NCI-H2227 (cell line): Measurements from ENCODE around the gene CDKAL1.
"Not testable (repeated sequence)": the region's sequence is repeated elsewhere in the genome, so short reads cannot be mapped to it uniquely, and the experiment has no call there.

Experiments used
- DNase-seq: peaks from one replicate; lab custom pipeline; 2025; ENCODE audit not compliant: unreplicated experiment; lab: John Stamatoyannopoulos, UW

Gene CDKAL1

GRCh38 chr6:20706238-20706938 lies 172.1 kb downstream of the CDKAL1 start:
- no peak for DNase-seq

DNA sequence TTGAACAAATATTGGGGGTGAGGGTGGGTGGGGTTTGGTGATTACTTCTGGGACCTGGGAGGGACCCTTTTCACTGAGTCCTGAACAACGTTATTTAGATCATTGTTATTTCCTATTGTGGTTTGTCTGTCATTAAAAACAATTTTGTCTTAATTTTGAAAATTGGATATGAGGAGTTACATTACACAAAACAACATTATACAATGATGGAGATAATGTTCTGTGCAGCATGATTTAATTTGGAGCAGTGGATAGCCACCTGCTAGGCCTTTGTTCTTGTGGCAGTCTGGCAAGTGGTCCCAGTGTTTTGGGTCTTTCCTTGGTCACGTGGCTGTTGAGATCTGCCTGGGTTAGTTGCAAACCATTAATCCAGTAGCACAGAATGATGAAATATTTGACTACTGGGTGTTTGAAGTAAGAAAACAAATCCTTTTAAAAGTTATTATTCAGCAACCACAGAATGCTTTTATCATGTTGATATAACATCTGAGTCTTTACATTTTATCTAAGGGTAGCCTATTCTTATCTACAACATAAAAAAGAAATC lies 172.8 kb downstream of the CDKAL1 start:
- peak; percentile 78 for DNase-seq

- DNase-seq, result no peak
These were observed 173.6 kb downstream of the CDKAL1 start for GRCh38 chr6:20707870-20708269.

DNA sequence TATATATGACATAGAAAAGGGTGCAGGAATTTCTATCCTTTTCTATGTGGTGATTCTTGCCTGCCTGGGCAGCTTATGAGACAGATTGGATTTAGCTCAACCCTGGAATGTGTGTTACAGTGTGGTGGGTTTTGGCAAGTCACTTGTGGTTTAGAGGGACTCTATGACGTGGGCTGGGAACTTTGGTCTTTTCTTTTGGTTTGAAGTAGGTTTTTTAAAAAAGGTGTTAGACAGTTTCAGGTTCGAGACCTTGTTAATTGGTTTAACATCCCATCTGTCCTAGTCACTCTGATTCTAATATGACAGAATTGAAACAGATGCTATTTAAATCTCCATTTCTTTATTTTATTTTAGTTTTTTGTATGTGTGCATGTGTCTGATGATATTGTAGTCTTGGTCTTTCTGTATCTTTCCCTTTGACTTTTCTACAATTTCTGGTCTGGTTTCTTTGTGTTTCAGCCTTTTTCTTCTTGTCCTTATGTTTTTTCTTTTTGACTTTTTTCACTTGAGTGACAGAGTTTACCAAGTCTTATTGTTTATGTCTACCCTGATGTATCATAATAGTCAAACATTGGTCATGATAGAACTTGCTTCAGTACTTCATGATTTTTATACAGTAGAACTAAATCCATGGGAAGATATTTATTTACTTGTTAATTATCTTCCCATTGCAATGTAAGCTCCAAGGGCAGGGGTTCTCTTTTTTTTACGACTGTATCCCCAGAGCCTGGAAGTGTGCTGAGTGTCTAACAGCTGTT lies 174.3 kb downstream of the CDKAL1 start:
- DNase-seq, result no peak

DNA sequence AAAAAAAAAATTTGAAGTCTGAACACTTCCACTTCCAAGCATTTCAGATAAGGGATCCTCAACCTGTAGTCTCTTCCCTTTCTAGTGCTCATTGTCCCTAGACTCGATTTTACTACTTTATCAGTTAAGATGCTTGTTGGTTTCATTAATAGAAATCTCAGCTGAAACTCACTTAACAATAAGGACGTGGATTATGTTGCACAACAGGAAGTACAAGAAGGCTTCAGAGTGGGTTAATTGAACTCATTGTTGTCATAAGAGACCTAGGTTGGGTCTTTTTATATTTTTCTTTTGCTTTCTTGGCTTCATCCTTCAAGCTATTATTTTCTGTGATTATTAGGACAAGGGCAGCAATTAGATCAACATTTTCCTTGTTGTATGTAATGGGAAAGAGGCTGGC lies 175.2 kb downstream of the CDKAL1 start:
- DNase-seq, result peak; percentile 40

DNA sequence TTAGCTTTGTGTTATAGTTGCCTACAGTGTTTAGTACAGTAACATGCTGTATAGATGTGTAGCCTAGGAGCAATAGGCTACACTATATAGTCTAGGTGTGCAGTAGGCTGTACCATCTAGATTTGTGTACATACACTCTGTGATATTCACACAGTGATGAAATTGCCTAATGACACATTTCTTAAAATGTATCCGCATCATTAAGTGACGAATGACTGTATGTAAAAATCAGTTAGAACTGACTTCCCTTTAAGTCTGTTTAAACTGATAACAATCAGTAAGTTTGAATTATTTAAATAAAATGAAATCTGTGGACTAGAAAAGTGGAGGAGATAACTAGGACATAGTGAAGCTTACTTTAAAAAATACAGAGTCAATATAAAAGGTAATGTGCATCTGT lies 176.1 kb downstream of the CDKAL1 start:
- DNase-seq, result no peak

- no peak for DNase-seq
These were observed 177.3 kb downstream of the CDKAL1 start for GRCh38 chr6:20711518-20711917.

GRCh38 chr6:20712011-20712410 lies 177.8 kb downstream of the CDKAL1 start:
- DNase-seq, result no peak

DNA sequence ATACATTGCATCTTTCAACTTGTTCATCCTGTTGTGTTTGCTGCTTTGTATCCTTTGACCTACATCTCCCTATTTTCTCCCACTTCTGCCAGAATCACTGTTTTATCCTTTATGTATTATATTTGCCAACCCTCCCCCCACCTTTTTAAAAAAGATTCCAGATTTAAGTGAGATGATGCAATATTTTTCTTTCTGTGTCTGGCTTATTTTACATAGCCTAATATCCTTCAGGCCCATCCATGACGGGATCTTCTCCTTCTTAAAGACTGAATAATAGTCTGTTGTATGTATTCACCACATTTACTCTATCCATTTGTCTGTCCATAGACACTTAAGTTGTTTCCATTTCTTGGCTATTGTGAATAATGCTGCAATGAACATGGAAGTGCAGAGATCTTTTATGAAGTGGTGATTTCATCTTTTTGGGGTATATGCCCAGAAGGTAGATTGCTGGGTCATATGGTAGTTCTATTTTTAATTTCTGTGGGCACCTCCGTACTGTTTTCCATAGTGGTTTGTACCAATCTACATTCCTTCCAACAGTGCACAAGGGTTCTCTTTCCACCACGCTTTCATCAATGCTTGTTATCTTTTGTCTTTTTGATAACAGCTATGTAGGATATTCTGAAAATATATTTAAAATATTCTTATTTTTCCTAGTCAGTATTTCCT lies 181.0 kb downstream of the CDKAL1 start:
- no peak for DNase-seq

- no peak for DNase-seq
These were observed 182.6 kb downstream of the CDKAL1 start for GRCh38 chr6:20716865-20717264.

DNA sequence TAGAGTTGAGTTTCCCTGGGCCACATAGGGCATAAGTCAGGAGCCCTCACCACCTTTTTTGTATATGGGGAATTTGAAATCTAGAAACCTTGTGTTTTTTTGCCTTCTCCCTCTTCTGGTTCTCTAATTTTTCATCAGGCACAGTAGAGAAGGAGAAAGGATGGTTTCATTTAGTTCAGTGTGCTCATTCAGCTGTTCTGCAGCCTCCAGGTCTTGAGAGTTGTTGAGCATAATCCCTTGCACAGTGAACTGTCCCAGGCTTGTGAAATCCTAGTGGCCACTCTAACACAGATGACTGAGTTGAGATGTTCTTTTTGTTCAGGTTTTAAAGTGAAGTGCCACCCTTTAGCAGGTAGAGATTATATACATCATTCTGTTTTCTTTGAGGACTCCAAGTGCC lies 183.5 kb downstream of the CDKAL1 start:
- no peak for DNase-seq

GRCh38 chr6:20718705-20719653 lies 184.7 kb downstream of the CDKAL1 start:
- DNase-seq, result no peak

- DNase-seq, result no peak
These were observed 185.7 kb downstream of the CDKAL1 start for GRCh38 chr6:20719980-20720379.

GRCh38 chr6:20721121-20721520 lies 186.9 kb downstream of the CDKAL1 start:
- DNase-seq, result not testable (repeated sequence)

DNA sequence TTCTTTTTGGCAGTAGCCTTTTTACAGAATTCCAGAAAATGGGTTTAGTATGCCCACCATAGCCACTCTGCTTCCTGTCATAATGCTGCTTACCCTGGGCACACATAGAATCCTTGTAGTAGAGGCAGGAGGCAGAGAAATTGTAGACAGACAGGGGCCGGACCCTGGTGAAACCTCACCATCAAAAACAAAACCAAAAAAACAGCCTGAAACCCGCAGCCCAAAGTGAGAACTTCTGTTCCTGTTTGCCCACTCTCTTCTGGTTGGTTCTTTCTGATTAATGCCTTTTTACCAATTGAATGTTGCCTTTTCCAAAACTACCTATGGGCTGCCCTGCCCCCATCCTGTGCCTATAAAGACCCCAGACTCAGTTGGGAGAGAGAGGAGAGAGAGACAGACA lies 188.2 kb downstream of the CDKAL1 start:
- DNase-seq, result no peak

- DNase-seq, result no peak
These were observed 189.0 kb downstream of the CDKAL1 start for GRCh38 chr6:20723236-20723635.

- DNase-seq, result no peak
These were observed 190.4 kb downstream of the CDKAL1 start for GRCh38 chr6:20724443-20725190.

DNA sequence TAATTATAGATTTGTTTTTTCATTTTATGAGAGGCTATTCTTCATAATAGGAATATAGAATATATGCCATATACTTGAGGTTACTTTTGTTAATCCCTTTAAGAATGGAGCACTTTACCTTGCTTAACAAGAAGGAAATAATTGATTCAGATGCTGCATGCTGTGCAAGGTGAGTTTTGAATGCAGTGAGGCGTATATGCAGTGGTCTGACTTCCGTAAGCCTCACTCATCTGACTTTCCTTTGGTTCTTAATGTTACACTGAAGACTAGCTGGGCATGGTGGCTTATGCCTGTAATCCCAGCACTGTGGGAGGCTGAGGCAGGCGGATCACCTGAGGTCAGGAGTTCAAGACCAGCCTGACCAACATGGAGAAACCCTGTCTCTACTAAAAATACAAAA lies 191.0 kb downstream of the CDKAL1 start:
- DNase-seq, result not testable (repeated sequence)

DNA sequence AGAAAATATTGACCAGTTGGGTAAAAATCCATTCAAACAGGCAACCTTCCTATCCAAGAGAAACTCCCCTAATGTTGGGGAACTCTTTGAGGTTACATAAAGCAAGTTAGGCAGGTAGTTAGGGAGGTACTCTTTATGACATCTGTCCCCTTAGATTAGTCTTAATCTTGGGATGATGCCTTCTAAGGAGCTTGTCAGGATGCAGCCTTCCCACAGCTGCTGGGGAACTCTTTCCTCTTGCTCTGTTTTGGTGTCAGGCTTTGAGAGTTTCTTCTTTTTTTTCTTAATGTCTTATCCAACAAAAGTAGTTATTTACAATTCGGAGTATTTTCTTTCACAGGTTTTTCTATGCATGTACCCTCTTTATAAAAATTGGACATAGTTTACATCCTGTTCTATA lies 194.8 kb downstream of the CDKAL1 start:
- no peak for DNase-seq

- not testable (repeated sequence) for DNase-seq
These were observed 198.1 kb downstream of the CDKAL1 start for GRCh38 chr6:20732362-20732761.
